ENCODE measurements around the gene ITIH4. TPM values are rescaled to one million over a fixed set of nuclear protein-coding genes. Genes with fewer than 3 reads are reported as not detected.
A peak's percentile ranks its signal among the peaks of the same experiment; 100 is the strongest.

Gene ITIH4
- total RNA-seq (2021) (1.7 and 3.4 TPM in 2 replicates), Bru-seq, nascent RNA (percentile 41 among the genes with signal in this experiment), BruChase-seq, experiment 1, labeled RNA remaining after a 2-hour chase (percentile 26 among the genes with signal in this experiment), BruChase-seq, experiment 2, labeled RNA remaining after a 6-hour chase (percentile 26 among the genes with signal in this experiment)
- long read RNA-seq, partial matches to known transcripts, result 0 of 1 reads
- long read RNA-seq, other reads (novel, unspliced or antisense), result 1 of 1 reads

GRCh38 chr3:52830535-52831258 is at the start of gene ITIH4:
Gene ITIH4, minus strand, starts transcription at chr3:52830672. Its CDS starts 30 bp downstream, at chr3:52830642.
- ChIA-PET CTCF (no interaction called here), POLR2A (ENCODE audit: low non-redundant PET) (no interaction called here)
- Histone ChIP-seq H3K4me3 (ENCODE audit: low read depth, low read length, poor library complexity, severe bottlenecking) (no peak within 1 kb of the TSS), H3K27me3 (replicated peaks; ENCODE audit: insufficient read depth, low read depth, low read length, poor library complexity) (no peaks in the 10 kb centered on the region), H3K36me3 (ENCODE audit: insufficient read depth, low read length, poor library complexity, severe bottlenecking) (no peaks in the 10 kb centered on the region), H3K4me1 (ENCODE audit: insufficient read depth, low read length, poor library complexity, severe bottlenecking) (no peaks in the 10 kb centered on the region), H3K9me3 (ENCODE audit: low read depth, low read length, poor library complexity, severe bottlenecking) (no peaks in the 10 kb centered on the region), H3K27ac (ENCODE audit: low read depth, low read length, poor library complexity, severe bottlenecking) (no peak within 1 kb of the TSS)
- no peak for DNase-seq (ENCODE audit: low spot score)
- no peak for TF ChIP-seq CTCF (conservative IDR thresholded peaks at IDR 0.05; ENCODE audit: low read depth, low read length)
- TF ChIP-seq EZH2 (IDR thresholded peaks at IDR 0.05; ENCODE audit: borderline replicate concordance, low read depth, low read length, poor library complexity, severe bottlenecking), result no peak
- intact Hi-C loops (cut with micrococcal nuclease; ENCODE audit: unreplicated experiment), result no loop called here
- BruUV-seq (replicated peaks), result no TSS peak

- Histone ChIP-seq H3K4me3 (ENCODE audit: low read depth, low read length, poor library complexity, severe bottlenecking) (no peak overlapping the region), H3K27ac (ENCODE audit: low read depth, low read length, poor library complexity, severe bottlenecking) (no peak overlapping the region), H3K36me3 (ENCODE audit: insufficient read depth, low read length, poor library complexity, severe bottlenecking) (no peaks in the 10 kb centered on the region), H3K4me1 (ENCODE audit: insufficient read depth, low read length, poor library complexity, severe bottlenecking) (no peaks in the 10 kb centered on the region), H3K9me3 (ENCODE audit: low read depth, low read length, poor library complexity, severe bottlenecking) (no peaks in the 10 kb centered on the region), H3K27me3 (replicated peaks; ENCODE audit: insufficient read depth, low read depth, low read length, poor library complexity) (no peaks in the 10 kb centered on the region)
- ChIA-PET POLR2A (ENCODE audit: low non-redundant PET) (no interaction called here), CTCF (no interaction called here)
- no TSS peak for BruUV-seq (replicated peaks)
- no peak for TF ChIP-seq EZH2 (IDR thresholded peaks at IDR 0.05; ENCODE audit: borderline replicate concordance, low read depth, low read length, poor library complexity, severe bottlenecking)
- TF ChIP-seq CTCF (conservative IDR thresholded peaks at IDR 0.05; ENCODE audit: low read depth, low read length), result no peak
- intact Hi-C loops (cut with micrococcal nuclease; ENCODE audit: unreplicated experiment), result no loop called here
- DNase-seq (ENCODE audit: low spot score), result no peak
Measured at GRCh38 chr3:52880047-52880446, 49.6 kb upstream of the ITIH4 start.

- ChIA-PET CTCF (interaction anchor here (0.5 kb wide), 1 partner anchor 34 kb away, joined by 5 read pairs; no protein-coding TSS in a partner anchor), POLR2A (ENCODE audit: low non-redundant PET) (no interaction called here)
- Histone ChIP-seq H3K4me1 (ENCODE audit: insufficient read depth, low read length, poor library complexity, severe bottlenecking) (no peaks in the 10 kb centered on the region), H3K36me3 (ENCODE audit: insufficient read depth, low read length, poor library complexity, severe bottlenecking) (no peaks in the 10 kb centered on the region), H3K9me3 (ENCODE audit: low read depth, low read length, poor library complexity, severe bottlenecking) (no peaks in the 10 kb centered on the region), H3K27ac (ENCODE audit: low read depth, low read length, poor library complexity, severe bottlenecking) (no peak overlapping the region), H3K4me3 (ENCODE audit: low read depth, low read length, poor library complexity, severe bottlenecking) (no peak overlapping the region), H3K27me3 (replicated peaks; ENCODE audit: insufficient read depth, low read depth, low read length, poor library complexity) (no peaks in the 10 kb centered on the region)
- DNase-seq (ENCODE audit: low spot score), result no peak
- intact Hi-C loops (cut with micrococcal nuclease; ENCODE audit: unreplicated experiment), result no loop called here
- no peak for TF ChIP-seq CTCF (conservative IDR thresholded peaks at IDR 0.05; ENCODE audit: low read depth, low read length)
- TF ChIP-seq EZH2 (IDR thresholded peaks at IDR 0.05; ENCODE audit: borderline replicate concordance, low read depth, low read length, poor library complexity, severe bottlenecking), result no peak
- BruUV-seq (replicated peaks), result no TSS peak
Measured at GRCh38 chr3:52879581-52879980, 49.1 kb upstream of the ITIH4 start.
